HepG2 (cell line): ENCODE measurements around the gene HHATL. TPM values are rescaled to one million over a fixed set of nuclear protein-coding genes. Genes with fewer than 3 reads are reported as not detected.

Source experiments
- ATAC-seq: fragments of 200-7000 bp; cut with Tn5 transposase; 3 replicates; pipeline ENCODE4 v1.9.1; 2020; ENCODE audit warnings: mild to moderate bottlenecking, moderate library complexity
- BruUV-seq: library from RNA; stranded (reverse); fragments of 400-500 nt; replicated peaks from 2 replicates; lab custom pipeline; 2021; lab: Mats Ljungman, UMichigan
- CTCF ChIA-PET: fragments of 300-600 bp; formaldehyde crosslinking; extraction: SDS; loops from one replicate; lab custom pipeline; 2021; ENCODE audit warnings: low total read pairs, inconsistent platforms, low intra/inter-chr PET ratio; lab: Yijun Ruan, JAX
- POLR2A ChIA-PET: fragments of 350-600 bp; sonication (Branson Sonifier 250); formaldehyde crosslinking; loops from one replicate; lab custom pipeline; 2020; ENCODE audit warnings: antibody characterized with exemption, inconsistent platforms; lab: Yijun Ruan, JAX
- DNase-seq: peaks from one replicate; pipeline ENCODE4 v3.0.0-alpha.2; 2015; ENCODE audit warnings: low spot score
- FAIRE-seq: peaks from 3 replicates; lab custom pipeline; 2011; peaks lifted over from hg19 to GRCh38; lab: Jason Lieb, UNC
- H2AFZ ChIP-seq: one replicate; pipeline ENCODE4 v1.6.1; 2011; ENCODE audit warnings: low read length, inconsistent platforms
- H3K27ac ChIP-seq: fragments of 300-600 bp; 3 replicates; pipeline ENCODE4 v1.8.0; 2011; ENCODE audit warnings: mixed run types, mild to moderate bottlenecking, mixed read lengths, low read length, inconsistent platforms; ENCODE audit not compliant: insufficient read depth; ENCODE audit errors: extremely low read length
- H3K27me3 ChIP-seq, 2 experiments: fragments of 200-600 bp in 1 of 2; 2 replicates in 1 of 2; 3 replicates in 1 of 2; pipeline versions ENCODE4 v1.6.0 to v1.8.0; 2011; ENCODE audit warnings: low read length in 2 of 2, mild to moderate bottlenecking in 2 of 2, moderate library complexity in 2 of 2, inconsistent platforms in 1 of 2; ENCODE audit not compliant: insufficient read depth in 2 of 2, control insufficient read depth in 1 of 2
- H3K36me3 ChIP-seq, 2 experiments: fragments of 200-600 bp in 1 of 2; replicated peaks in 1 of 2; 2 replicates in 1 of 2; 3 replicates in 1 of 2; pipeline versions ENCODE4 v1.5.1 to v1.8.0; 2011; ENCODE audit warnings: low read length in 2 of 2, inconsistent platforms in 1 of 2; ENCODE audit not compliant: insufficient read depth in 2 of 2, control insufficient read depth in 1 of 2
- H3K4me1 ChIP-seq: 2 replicates; pipeline ENCODE4 v1.5.1; 2012; ENCODE audit warnings: low read length, inconsistent platforms; ENCODE audit not compliant: insufficient read depth
- H3K4me2 ChIP-seq: 2 replicates; pipeline ENCODE4 v1.6.0; 2011; ENCODE audit warnings: low read depth, low read length, inconsistent platforms
- H3K4me3 ChIP-seq, 3 experiments: fragments of 200-600 bp in 1 of 3; sonication (generic), shearing (Covaris generic) in 1 of 3; replicated peaks in 1 of 3; 2 replicates each; pipeline ENCODE4 v1.5.1; 2011 to 2016; ENCODE audit warnings: low read length in 3 of 3, inconsistent platforms in 2 of 3, low read depth in 2 of 3, mild to moderate bottlenecking in 2 of 3, control low read depth in 1 of 3, mixed read lengths in 1 of 3; ENCODE audit not compliant: insufficient read depth in 1 of 3
- H3K79me2 ChIP-seq: one replicate; pipeline ENCODE4 v1.6.1; 2011; ENCODE audit warnings: low read length, inconsistent platforms; ENCODE audit not compliant: insufficient read depth
- H3K9ac ChIP-seq: 2 replicates; pipeline ENCODE4 v1.6.0; 2011; ENCODE audit warnings: mild to moderate bottlenecking, low read depth, low read length, inconsistent platforms; ENCODE audit not compliant: insufficient read depth
- H3K9me3 ChIP-seq: 2 replicates; pipeline ENCODE4 v1.5.1; 2012; ENCODE audit warnings: mild to moderate bottlenecking, low read length
- H4K20me1 ChIP-seq: 2 replicates; pipeline ENCODE4 v1.6.0; 2011; ENCODE audit warnings: inconsistent platforms, mild to moderate bottlenecking, low read length, moderate library complexity; ENCODE audit not compliant: insufficient read depth
- DRAP1 ChIP-seq: IDR thresholded peaks from 2 replicates; pipeline ENCODE4 v1.6.1; 2016; ENCODE audit warnings: missing genetic modification reagents, missing compliant biosample characterization
- GTF2F1 ChIP-seq: fragments of 150-350 bp; IDR thresholded peaks from 2 replicates; pipeline ENCODE4 v1.6.1; 2014; ENCODE audit warnings: low read length
- IRF2 ChIP-seq: IDR thresholded peaks from 2 replicates; pipeline ENCODE4 v1.6.1; 2018; ENCODE audit warnings: missing genetic modification reagents, missing compliant biosample characterization
- MBD4 ChIP-seq: IDR thresholded peaks from 2 replicates; pipeline ENCODE4 v1.6.1; 2012; ENCODE audit warnings: low read length, inconsistent platforms, borderline replicate concordance
- PCBP2 ChIP-seq: fragments of 200-400 bp; formaldehyde crosslinking; optimal IDR thresholded peaks from 2 replicates; pipeline ENCODE3; 2018; ENCODE audit warnings: low read length, low read depth; ENCODE audit not compliant: poor library complexity, severe bottlenecking
- RBAK ChIP-seq: sonication (generic); formaldehyde crosslinking; IDR thresholded peaks from 2 replicates; pipeline ENCODE4 v1.5.1; 2020; ENCODE audit warnings: mild to moderate bottlenecking, missing genetic modification reagents
- SIN3B ChIP-seq: fragments of 150-350 bp; IDR thresholded peaks from 2 replicates; pipeline ENCODE4 v1.6.1; 2014; ENCODE audit warnings: low read length
- SSRP1 ChIP-seq: IDR thresholded peaks from 2 replicates; pipeline ENCODE4 v1.6.1; 2016; ENCODE audit warnings: control low read depth
- ZNF142 ChIP-seq: sonication (generic); formaldehyde crosslinking; IDR thresholded peaks from 2 replicates; pipeline ENCODE4 v1.4.0; 2020; ENCODE audit warnings: missing genetic modification reagents
- ZNF335 ChIP-seq: sonication (generic); formaldehyde crosslinking; IDR thresholded peaks from 2 replicates; pipeline ENCODE4 v1.4.0; 2020; ENCODE audit warnings: missing genetic modification reagents
- ZNF367 ChIP-seq: sonication (generic); formaldehyde crosslinking; IDR thresholded peaks from 2 replicates; pipeline ENCODE4 v1.4.0; 2020; ENCODE audit warnings: missing genetic modification reagents, borderline replicate concordance
- ZZZ3 ChIP-seq: sonication (generic); formaldehyde crosslinking; IDR thresholded peaks from 2 replicates; pipeline ENCODE4 v1.4.0; 2020; ENCODE audit warnings: missing genetic modification reagents, mild to moderate bottlenecking, borderline replicate concordance
- WGBS: methylation state at CpG from one replicate; pipeline ENCODE4 v1.1.6; 2017; ENCODE audit warnings: low lambda C conversion rate; 5-methylcytosine and 5-hydroxymethylcytosine counted together
- in situ Hi-C: cut with HindIII; loops from 2 replicates; pipeline ENCODE4 v1.10.0; 2017; ENCODE audit warnings: low pct_unique_long_range_greater_than_20kb; ENCODE audit not compliant: extremely low pct_ligation_motif_present
- intact Hi-C: fragments of 100-400 bp; cut with micrococcal nuclease; formaldehyde crosslinking; loops from one replicate; pipeline ENCODE4 v1.10.0; 2022; ENCODE audit not compliant: unreplicated experiment
- polyA plus RNA-seq, 8 experiments: library from polyadenylated mRNA; depleted of rRNA in 3 of 8; stranded (reverse) in 7 of 8; unstranded in 1 of 8; fragments of >200 nt; fragmentation: Illumina TruSeq in 4 of 8; extraction: Trizol in 4 of 8; gene quantifications; 2 replicates each; pipeline versions ENCODE4 v1.2.1 to v1.2.3, GENCODE V29; 2011 to 2016; ENCODE audit warnings: low read depth in 4 of 8, missing spikeins in 1 of 8, mixed read lengths in 1 of 8; ENCODE audit not compliant: insufficient read depth in 1 of 8
- total RNA-seq, 5 experiments: library from RNA; depleted of rRNA; stranded (reverse); fragments of >200 nt; fragmentation: Illumina TruSeq; extraction: Trizol; gene quantifications; 2 replicates each; pipeline ENCODE4 v1.2.3, GENCODE V29; 2016; ENCODE audit warnings: low read depth in 1 of 5

Gene HHATL
- total and polyA plus RNA-seq, 2 of the 13 experiments (the other 11 are each of a cell fraction or from before 2014, with no cell fraction given) = 0.26 TPM; not detected in 1

- Histone ChIP-seq H3K4me3 (no peak overlapping the region), H3K27ac (no peak overlapping the region), H3K9ac (no peak overlapping the region), H4K20me1 (no peaks in the 10 kb centered on the region), H3K9me3 (no peaks in the 10 kb centered on the region), H3K4me1 (peaks cover 43% of the 10 kb centered on the region), H3K79me2 (no peaks in the 10 kb centered on the region), H3K36me3 (no peaks in the 10 kb centered on the region), H2AFZ (no peak overlapping the region), H3K27me3 (no peaks in the 10 kb centered on the region), H3K4me2 (no peak overlapping the region)
- no TSS peak for BruUV-seq
- DNase-seq (no peak), FAIRE-seq (no peak), ATAC-seq (no peak)
- intact Hi-C loops = no loop called here
- in situ Hi-C loops = no loop called here
- POLR2A ChIA-PET = no interaction called here
- CTCF ChIA-PET = no interaction called here
- no peak for TF ChIP-seq PCBP2
- TF ChIP-seq IRF2 (CRISPR knock-in tag) = no peak
- TF ChIP-seq GTF2F1 = no peak
- peak; percentile 96 for TF ChIP-seq RBAK (CRISPR knock-in tag)
- WGBS = 80% methylated on average over 3 of the region's 3 CpGs
These were observed 26.2 kb upstream of the HHATL start for GRCh38 chr3:42728668-42729364.

GRCh38 chr3:42728056-42728455 lies 25.5 kb upstream of the HHATL start:
- 84% methylated on average over 3 of the region's 3 CpGs for WGBS
- no peaks in the 10 kb centered on the region for H3K79me2 ChIP-seq
- H3K9me3 ChIP-seq = no peaks in the 10 kb centered on the region
- H4K20me1 ChIP-seq = no peaks in the 10 kb centered on the region
- DNase-seq (no peak), ATAC-seq (no peak), FAIRE-seq (no peak)
- H3K4me1 ChIP-seq = peaks cover 35% of the 10 kb centered on the region
- CTCF ChIA-PET = no interaction called here
- no peak overlapping the region for H3K9ac ChIP-seq
- H3K4me2 ChIP-seq = no peak overlapping the region
- no peak overlapping the region for H3K27ac ChIP-seq
- H2AFZ ChIP-seq = no peak overlapping the region
- intact Hi-C loops = no loop called here
- BruUV-seq = no TSS peak
- no peaks in the 10 kb centered on the region for H3K36me3 ChIP-seq
- no peak overlapping the region for H3K4me3 ChIP-seq
- in situ Hi-C loops = no loop called here
- no peaks in the 10 kb centered on the region for H3K27me3 ChIP-seq
- POLR2A ChIA-PET = no interaction called here
- TF ChIP-seq MBD4 = no peak
- TF ChIP-seq ZNF335 (CRISPR knock-in tag) = no peak
- no peak for TF ChIP-seq ZNF367 (CRISPR knock-in tag)
- TF ChIP-seq SIN3B = no peak
- TF ChIP-seq ZZZ3 (CRISPR knock-in tag) = no peak
- TF ChIP-seq DRAP1 (CRISPR knock-in tag) = no peak
- no peak for TF ChIP-seq SSRP1 (CRISPR knock-in tag)
- no peak for TF ChIP-seq ZNF142 (CRISPR knock-in tag)
